GM12892 (cell line): ENCODE data around the gene KRTDAP.
"Not testable (repeated sequence)": the region's sequence is repeated elsewhere in the genome, so short reads cannot be mapped to it uniquely, and the experiment has no call there.

ENCODE experiments used
- DNase-seq: peaks from one replicate; pipeline ENCODE4 v3.0.0; 2011; ENCODE audit not compliant: insufficient read length
- FAIRE-seq: peaks from 2 replicates; lab custom pipeline; 2011; peaks lifted over from hg19 to GRCh38; lab: Jason Lieb, UNC
- POLR2A ChIP-seq: IDR thresholded peaks from 2 replicates; pipeline ENCODE4 v1.6.1; 2011; ENCODE audit warnings: low read depth, low read length, control low read depth
- POLR2AphosphoS5 ChIP-seq: IDR thresholded peaks from 2 replicates; pipeline ENCODE4 v1.6.1; 2011; ENCODE audit warnings: low read depth, low read length, control low read depth
- TAF1 ChIP-seq: IDR thresholded peaks from 2 replicates; pipeline ENCODE4 v1.6.1; 2011; ENCODE audit warnings: low read depth, mild to moderate bottlenecking, control low read depth, low read length, borderline replicate concordance

The KRTDAP gene

DNA sequence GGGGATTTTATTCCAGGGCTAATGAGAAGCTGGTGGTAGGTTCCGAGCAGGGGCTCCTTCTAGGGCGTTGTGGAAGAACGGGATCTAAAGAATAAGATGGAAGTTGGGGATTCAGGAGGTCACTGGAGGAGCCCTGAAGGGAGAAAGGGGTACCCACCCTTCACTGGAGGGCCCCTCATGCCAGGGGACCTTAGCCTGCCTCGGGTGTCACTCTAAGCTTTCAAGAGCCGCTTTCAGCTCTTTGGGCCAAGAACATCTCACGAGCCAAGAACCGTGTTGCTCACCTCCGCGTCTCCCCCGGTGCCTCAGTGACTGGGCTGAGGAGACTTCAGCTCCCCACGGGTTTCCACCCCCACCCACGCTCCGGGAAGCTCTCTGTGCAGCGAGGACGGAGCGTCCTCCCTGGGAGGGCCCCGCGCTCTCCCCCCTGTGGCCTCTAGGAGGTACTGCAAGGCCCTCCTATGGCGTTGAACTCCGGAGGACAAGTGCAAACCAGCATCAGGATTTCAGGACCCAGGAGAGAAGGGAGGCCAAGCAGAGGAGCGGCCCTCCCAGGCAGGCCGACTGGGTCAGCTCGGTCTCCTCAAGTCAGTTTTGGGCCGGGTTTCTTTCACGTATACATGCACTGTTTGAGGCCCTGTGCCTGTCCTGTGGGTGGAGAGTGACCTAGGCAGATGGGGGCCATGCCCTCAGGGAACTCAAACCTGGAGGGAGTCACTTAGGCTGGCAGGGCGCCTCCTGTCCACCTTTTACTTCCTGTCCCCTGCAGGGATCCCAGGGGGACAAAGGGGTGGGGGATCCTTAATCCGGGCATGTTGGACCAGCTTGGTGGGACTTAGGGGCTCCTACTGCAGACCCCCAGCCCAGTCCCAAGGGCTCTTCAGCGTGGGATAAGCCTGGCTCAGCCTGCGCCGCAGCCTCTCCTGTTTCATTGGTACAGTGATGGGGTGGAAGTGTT is 5.1 kb upstream of the KRTDAP start:
- DNase-seq (peak; percentile 91), FAIRE-seq (peak; percentile 97)

DNA sequence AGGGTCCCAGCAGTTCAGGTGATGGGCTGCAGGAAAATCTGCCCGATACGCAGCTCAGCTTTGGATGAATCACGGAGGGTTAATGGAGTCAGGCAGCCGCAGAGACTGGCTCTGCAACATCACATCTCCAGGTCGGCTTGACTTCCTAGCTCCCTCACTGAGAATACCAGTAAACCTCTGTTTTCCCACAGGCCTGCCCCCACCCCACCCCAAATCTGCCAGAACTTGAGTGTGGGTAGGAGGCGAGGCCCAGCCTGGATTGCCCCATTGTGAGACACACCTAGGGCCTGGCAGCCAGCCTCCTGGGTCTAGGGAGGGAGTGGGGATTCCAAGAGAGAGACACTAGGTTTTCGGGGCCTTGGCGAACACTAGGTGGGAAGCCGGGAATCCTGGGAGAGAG is 3.7 kb upstream of the KRTDAP start:
- DNase-seq = no peak
- FAIRE-seq = no peak
- TF ChIP-seq POLR2A (no peak), TAF1 (no peak), POLR2AphosphoS5 (no peak)

More for the DNA sequence above, 5.1 kb upstream of the KRTDAP start:
- TF ChIP-seq TAF1 (no peak), POLR2A (no peak), POLR2AphosphoS5 (no peak)

DNA sequence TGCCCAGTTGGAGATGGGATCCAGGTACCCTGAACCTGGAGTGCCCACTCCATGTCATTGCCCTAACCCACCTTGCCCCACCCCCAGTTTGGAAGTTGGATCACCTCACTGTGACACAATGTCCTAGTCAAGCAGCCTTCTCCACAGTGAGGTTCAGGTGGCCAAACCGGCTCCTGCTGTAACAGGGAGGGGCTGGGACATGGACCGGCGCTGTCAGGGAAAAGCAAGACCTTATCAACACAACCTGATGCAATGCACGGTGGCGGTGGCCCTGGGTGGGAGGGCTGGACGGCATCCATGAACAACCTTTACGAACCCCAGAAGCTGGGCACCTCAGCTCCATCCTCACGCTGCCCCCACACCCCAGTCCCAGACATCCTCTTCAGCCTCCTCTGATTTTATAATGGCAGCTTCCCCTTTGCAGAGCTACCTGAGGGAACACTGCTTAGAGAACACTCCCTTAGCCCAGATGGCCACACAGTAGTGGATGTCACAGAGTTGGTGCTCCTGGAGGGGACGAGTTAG is 1.6 kb upstream of the KRTDAP start:
- TF ChIP-seq POLR2A = no peak
- TF ChIP-seq POLR2AphosphoS5 = no peak
- TF ChIP-seq TAF1 = no peak
- DNase-seq (no peak), FAIRE-seq (no peak)

DNA sequence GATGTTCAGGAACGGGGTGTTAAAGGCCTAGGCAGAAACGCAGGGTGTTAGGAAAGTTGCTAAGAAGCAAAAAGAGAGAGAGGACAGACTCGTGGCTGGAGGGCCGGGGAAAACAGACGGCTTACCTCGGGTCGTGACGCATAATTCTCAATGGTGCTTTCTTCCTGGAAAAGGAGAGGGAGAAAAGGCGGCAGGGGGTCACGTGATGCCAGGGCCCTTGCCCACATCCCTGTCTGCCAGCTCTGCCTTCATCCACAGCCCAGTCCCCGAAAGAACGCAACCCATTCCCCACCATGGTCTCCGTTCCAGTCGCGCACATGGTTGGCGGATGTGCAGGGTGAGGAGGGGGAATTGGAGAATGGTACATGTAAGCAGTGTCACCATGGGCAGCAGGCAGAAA is 1.6 kb downstream of the KRTDAP start:
- FAIRE-seq = no peak
- TF ChIP-seq TAF1 (no peak), POLR2AphosphoS5 (no peak), POLR2A (no peak)

DNA sequence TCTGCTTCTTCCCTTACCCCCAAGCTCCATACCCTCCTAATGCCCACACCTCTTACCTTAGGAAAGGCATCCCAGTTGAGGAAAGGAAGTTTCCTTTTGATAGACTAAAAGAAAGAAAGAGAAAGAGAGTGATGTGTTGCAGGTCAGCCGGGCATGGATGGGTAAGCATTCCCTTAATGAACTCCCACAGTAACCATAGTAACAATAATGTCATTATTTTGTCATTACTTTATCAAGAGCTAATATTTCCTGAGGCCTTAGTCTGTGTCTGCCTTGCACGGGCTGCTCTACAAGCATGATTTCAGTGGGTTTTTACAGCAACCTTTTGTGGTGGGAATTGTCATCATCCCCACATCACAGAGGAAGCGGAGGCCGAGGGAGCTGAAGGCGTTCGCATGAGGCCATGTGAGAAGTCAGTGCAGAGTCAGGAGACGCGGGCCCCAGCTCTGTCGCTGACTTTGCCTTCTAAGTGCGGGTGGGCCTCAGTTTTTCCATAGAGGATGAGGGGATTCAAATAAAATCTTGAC is 2.5 kb downstream of the KRTDAP start:
- FAIRE-seq = no peak
- DNase-seq = no peak

More for the DNA sequence above, 1.6 kb downstream of the KRTDAP start:
- no peak for DNase-seq

DNA sequence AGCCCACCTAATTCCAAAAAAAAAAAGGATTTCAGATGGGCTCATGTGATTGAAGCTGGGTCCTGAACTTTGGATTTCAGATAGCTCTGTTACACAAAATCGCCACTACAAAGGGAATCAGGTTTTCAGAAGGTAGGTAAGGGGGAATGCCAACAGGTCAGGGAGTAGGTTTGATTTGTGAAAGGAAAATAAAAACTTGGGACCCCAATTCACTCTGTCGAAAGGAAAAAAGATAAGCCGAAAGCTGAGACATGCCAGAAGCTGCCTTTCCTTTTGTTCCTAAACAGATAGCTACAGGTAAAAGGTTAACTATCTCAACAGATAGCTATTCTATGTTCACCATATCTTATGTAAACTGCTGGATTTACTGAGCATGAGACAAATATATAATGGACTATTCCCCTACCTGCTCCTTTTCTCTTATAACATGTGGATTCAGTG is 4.0 kb downstream of the KRTDAP start:
- DNase-seq (no peak), FAIRE-seq (no peak)
- TF ChIP-seq POLR2AphosphoS5 (no peak), TAF1 (no peak), POLR2A (no peak)

More for the DNA sequence above, 2.5 kb downstream of the KRTDAP start:
- no peak for TF ChIP-seq POLR2AphosphoS5
- TF ChIP-seq POLR2A = no peak
- no peak for TF ChIP-seq TAF1

DNA sequence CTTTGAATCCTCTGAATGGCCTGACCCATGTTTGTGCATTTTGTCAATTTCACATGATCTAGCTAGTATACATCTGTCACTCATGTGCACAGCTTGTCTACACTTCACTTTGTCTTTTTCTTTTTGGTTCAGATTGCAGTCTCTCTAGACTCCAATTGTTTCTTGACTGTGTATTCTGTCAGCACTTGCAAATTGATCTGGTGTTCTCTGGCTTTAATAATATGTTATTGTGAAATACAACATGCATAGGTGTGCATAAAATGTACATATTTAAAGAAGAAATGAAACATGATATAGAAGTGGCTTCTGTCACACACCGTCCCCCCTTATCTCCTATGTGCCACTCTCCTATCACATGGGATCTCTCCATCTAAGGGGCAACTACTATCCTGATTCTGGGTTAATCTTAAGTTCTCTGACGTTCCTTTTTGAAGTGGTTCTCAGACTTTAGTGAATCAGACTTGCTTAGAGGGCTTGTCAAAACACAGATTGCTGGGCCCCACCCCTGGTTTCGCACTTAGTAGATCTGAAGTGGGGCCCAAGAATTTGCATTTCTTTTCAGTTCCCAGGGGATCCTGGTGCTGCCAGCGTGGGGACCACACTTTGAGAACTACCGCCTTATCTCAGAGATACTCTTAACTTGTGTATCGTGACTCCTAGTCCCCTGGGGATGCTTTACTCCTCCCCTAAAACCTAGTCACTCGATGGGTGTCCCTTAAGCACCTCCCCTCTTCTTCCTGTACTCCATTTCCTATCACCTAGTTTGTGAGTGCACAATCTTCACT is 5.8 kb downstream of the KRTDAP start:
- 0 out of 2 replicates have a peak, but pooled peaks have one; percentile 44 for TF ChIP-seq POLR2AphosphoS5
- TF ChIP-seq TAF1 = no peak
- FAIRE-seq = peak; percentile 96
- DNase-seq = peak; percentile 58

DNA sequence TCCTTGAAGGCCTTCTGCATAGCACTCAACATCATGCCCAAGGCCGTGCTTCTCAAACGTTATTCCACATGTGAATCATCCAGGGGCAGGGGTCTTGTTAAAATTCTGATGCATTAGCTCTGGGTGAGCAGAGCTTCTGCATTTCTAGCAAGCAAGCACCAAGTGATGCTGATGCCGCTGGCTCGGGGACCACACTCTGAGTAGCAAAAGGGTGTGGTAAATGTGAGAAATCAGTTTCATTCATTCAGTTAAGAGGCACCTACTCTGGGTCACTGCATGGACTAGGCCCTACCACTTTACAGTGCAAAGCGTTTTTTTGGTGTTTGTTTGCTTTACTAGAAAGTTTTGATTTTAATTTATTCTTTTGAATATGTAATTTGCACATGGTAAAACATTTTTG is 7.2 kb downstream of the KRTDAP start:
- TF ChIP-seq POLR2AphosphoS5 = no peak
- no peak for FAIRE-seq
- DNase-seq = no peak

DNA sequence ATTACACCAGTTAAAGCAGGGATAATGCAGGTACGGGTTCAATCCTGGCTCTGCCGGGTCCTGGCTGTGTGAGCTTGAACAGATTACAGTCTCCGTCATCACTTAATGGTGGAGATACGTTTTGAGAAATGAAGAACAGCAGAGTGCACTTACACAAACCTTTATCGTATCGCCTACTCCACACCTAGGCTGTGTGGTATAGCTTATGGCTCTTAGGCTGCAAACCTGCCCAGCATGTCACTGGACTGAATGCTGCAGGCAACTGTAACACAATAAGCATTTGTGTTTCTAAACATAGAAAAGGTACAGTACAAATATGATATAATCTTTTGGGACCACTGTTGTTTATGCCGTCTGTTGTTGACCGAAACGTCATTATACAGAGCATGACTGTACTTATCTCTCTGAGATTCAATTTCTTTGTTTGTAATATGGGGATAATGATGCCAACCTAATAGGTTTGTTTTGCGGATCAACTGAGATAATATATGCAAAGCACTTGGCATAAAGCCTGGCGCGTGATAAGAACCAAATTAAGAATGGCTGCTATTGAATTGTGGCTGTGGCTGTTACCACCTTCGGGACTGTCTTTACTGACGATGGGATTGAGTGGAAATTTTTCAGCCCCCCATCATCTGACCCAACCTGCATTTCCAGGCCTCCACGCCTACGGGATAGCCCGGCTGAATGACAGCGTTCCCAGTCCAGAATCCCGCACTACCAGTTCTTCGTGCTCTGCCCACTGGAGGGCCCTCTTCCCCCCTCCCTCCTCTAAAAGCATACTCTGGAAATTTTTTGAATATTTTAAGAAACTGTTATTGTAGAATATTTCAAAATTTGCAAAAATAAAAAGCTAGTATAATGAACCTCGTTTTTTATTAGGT is 11.2 kb downstream of the KRTDAP start:
- TF ChIP-seq POLR2AphosphoS5 = no peak
- TF ChIP-seq TAF1 = no peak
- no peak for TF ChIP-seq POLR2A
- DNase-seq = no peak
- FAIRE-seq = no peak

DNA sequence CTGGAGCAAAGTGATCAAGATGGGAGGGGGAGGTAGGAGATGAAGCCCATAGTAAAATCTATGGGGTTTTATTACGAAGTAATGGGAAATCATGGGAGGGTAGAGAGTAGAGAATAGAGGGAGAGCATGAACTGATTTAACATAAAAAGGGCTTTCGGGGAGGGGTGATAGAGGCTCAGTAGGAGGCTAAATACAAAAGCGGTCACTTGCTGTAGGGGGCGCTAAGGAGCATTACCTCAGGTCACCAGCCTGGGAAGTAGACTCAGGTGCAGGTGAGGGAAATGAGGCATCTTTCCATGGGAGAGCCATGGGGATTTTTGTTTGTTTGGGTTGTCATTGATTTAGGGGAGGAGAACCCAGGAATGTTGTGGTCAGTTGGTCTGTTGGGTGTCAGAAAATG is 14.1 kb downstream of the KRTDAP start:
- TF ChIP-seq POLR2AphosphoS5 = no peak
- TF ChIP-seq TAF1 = no peak
- no peak for TF ChIP-seq POLR2A
- FAIRE-seq = no peak
- no peak for DNase-seq

DNA sequence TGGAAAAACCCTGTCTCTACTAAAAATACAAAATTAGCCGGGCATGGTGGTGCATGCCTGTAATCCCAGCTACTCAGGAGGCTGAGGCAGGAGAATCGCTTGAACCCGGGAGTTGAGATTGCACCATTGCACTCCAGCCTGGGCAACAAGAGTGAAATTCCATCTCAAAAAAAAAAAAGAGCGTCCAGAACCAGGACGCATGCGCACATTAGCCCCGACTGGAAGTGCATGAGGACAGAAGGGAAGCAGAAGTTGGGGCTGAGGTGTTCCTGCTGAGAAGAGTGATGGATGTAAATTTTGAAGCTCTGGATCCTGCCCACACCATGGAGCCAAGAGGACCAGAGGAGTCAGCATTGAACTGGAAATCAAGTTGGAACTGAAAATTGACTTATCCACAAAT is 15.7 kb downstream of the KRTDAP start:
- DNase-seq, FAIRE-seq: not testable (repeated sequence)

DNA sequence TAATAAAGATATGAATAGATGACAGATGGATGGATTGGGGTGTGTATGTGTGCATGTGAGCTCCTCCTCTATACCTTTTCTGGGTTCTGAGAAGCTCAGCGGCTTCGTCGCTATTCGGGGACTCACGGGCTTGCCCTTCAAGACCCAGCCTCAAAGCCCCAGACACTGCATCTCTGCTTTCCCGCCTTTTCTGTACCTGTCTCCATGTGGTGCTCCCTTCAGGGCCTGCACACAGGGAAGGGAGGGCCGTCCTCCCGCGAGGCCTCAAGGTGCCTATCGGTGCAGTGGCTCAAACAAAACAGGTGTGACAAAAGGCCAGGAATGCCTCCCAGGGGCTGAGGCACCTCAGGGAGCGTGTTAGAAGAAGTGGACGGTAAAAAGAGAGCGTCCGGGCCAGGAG is 16.2 kb downstream of the KRTDAP start:
- DNase-seq = no peak
- no peak for FAIRE-seq
- TF ChIP-seq TAF1 (no peak), POLR2A (no peak), POLR2AphosphoS5 (no peak)
